HG03442 (cell line): ENCODE results near the gene FOXD2.

ENCODE experiments used
- ATAC-seq: cut with Tn5 transposase; IDR thresholded peaks from one replicate; pipeline ENCODE4 v1.9.1; 2021; ENCODE audit warnings: mild to moderate bottlenecking, moderate library complexity; ENCODE audit not compliant: unreplicated experiment

FOXD2 gene

GRCh38 chr1:47416319-47417169 lies 21.3 kb upstream of the FOXD2 start:
- no peak for ATAC-seq

- ATAC-seq: no peak
These were observed 20.4 kb upstream of the FOXD2 start for GRCh38 chr1:47417170-47418044.

- ATAC-seq: no peak
These were observed 19.7 kb upstream of the FOXD2 start for GRCh38 chr1:47418122-47418521.

DNA sequence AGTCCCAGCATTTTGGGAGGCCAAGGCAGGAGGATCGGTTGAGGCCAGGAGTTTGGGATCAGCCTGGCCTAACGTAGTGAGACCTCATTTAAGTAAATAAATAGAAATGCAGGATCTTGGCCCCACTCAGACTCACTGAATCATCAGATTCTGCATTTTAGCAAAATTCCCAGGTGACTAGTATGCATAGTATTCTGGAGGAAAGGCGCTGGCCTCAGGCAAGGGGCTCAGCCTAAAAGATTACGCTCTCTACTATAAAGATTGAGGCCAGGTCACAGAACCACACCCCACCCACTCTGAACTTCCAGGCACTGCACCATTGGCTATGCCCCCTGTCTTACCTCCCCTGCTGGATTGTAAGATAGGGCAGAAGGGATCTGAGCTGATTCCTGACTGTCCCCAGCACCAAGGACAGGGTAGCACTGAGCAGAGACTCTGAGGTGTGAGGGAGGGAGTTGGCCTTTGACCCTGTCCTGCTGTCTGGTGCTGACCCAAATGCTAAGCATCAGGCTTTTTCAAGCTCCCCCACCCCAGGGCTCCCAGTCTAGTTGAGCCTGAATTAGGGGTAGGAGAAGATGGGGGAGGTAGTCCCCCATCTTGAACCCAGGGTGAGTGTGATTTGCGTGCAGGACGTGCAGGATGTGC lies 19.0 kb upstream of the FOXD2 start:
- ATAC-seq: no peak

DNA sequence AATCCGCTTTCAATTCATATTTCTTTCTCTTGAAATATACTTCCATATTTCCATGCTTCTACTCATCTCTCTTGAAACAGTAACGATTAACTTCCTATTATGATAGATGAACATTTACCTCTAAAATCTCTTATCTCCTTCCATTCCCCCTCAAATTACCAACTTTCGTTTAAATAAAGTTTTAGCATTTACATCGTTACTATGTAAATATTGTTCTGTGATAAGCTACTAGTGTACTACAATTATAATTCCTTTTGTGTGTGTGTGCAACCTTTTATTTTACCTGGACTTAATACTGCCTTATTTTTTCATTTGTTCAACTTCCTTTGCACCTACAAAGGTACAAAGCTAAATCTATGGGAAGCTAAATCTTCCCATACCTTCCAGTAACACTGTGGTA lies 17.3 kb upstream of the FOXD2 start:
- no peak for ATAC-seq

DNA sequence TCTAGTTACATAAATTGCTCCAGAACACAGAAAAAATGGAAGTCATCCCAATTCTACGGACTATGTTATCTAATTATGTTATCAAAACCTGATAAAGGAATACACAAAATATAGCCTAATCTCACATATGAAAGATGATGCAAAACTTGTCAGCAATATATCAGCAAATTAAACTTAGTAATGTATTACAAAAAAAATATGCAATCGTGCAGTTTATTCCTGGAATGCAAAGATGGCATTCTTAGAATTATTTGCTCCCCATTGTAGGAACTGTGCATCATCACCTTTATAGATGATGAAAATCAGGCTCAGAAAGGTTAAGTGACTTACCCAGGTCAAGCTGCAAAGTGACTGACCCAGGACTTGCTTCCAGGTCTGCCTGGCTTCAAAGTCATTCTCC lies 14.0 kb upstream of the FOXD2 start:
- ATAC-seq: no peak

- ATAC-seq: no peak
These were observed 13.4 kb upstream of the FOXD2 start for GRCh38 chr1:47424336-47424982.

DNA sequence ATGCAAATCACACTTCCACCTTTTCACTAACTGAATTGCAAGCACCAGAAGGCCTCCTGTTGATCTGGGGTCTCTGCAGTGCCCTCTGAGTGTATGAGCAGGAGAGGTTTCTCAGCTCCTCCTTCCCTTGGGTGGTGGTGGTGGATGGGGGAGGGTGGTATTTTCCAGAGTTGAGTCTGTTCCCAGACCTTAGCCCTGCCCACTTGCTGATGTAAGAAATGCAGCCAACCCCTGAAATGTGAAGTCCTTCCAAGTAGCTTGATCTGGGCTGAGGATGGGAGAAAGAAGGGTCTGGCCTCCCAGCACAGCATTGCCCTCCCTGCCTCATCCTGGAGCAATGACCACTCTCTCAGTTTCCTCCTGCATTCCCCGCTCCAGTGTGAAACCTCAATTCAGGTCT lies 6.3 kb upstream of the FOXD2 start:
- no peak for ATAC-seq

DNA sequence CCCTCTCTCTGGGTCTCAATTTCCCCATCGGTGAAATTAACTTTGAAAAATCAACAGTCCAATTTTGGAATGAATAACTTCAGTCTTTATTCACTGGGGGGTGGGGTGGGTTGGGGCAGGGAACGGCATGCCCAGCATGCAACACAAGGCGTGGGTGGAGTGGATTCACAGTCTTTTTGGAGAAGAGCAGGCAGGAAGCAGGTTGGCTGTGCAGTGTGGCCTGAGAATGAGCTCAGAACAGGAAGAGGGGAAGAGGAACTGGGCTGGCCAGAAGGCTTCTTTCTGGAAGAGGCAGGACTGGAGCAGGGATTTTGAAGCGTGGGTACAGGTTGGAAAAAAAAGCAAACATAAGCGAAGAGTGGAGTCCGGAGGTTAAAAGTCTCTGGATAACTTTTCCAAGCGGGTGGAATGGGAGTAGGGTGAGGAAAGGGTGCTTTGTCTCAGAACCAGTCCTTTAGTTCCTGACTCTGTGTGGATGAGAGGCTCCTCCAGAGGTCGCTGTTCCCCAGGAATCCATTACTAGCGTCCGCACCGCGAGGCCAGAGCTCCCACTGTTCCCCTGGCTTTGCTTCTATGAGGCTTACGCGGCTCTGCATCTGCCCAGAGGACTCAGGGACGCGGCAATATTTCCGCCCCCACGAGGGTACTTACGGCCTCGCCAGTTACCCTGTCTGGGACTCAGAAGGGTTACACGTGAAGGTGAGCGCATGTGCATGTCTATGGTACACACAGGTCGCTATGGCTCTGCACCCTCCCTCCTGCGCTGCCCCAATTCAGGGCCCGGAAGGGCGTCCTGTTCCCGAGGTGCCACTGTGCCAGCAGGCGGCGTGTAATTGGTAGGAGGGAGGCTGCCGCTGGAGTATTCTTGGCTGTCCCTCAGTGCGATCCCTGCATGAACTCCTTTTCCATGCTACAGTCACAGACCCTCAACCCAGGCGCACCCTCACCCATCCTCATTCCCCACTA lies 5.5 kb upstream of the FOXD2 start:
- peak; percentile 33 for ATAC-seq

- no peak for ATAC-seq
These were observed 4.8 kb upstream of the FOXD2 start for GRCh38 chr1:47433037-47433421.

GRCh38 chr1:47433477-47434050 lies 4.3 kb upstream of the FOXD2 start:
- ATAC-seq: no peak

DNA sequence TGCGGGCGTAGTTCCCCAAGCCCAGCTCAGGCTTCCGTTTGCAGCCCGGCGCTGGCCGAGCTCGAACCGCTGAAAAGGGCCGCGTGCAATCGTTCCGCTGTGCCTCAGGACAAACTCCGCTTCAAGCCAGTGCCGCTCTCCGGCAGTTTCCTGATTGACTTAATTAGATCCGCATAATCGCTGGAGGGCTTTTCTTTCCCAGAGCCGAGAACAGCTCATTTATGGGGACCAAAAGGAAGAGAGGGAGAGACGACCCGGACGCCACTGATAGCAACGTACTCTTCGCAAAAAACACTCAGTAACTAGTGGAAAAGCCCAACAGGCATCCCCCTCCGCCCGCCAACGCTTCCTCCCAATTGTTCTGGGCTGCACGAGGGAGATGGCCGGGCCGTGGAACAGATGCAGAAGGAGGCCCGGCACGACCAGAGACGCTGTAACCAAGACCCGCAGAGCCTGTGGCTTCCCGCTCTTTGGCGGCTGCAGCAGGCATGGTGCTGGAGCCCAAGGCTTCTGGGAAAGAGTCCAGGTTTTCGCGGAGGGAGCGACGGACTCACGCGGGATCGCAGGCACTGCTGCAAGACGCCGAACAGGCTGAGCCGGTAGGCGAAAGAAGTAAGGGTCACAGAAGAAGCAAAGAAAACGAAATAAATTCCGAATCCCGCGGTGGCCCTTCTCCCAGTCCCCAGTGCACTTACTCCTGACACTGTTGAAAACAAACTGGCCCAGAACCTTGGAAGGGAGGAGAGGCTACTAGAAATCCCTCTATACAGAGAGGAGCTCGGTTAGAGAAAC lies 3.6 kb upstream of the FOXD2 start:
- no peak for ATAC-seq

GRCh38 chr1:47435506-47436303 lies 2.1 kb upstream of the FOXD2 start:
- no peak for ATAC-seq

- ATAC-seq: peak; percentile 37
These were observed 1.4 kb upstream of the FOXD2 start for GRCh38 chr1:47436304-47436978.

GRCh38 chr1:47436979-47437446 lies 831 bp upstream of the FOXD2 start:
- ATAC-seq: peak; percentile 9

DNA sequence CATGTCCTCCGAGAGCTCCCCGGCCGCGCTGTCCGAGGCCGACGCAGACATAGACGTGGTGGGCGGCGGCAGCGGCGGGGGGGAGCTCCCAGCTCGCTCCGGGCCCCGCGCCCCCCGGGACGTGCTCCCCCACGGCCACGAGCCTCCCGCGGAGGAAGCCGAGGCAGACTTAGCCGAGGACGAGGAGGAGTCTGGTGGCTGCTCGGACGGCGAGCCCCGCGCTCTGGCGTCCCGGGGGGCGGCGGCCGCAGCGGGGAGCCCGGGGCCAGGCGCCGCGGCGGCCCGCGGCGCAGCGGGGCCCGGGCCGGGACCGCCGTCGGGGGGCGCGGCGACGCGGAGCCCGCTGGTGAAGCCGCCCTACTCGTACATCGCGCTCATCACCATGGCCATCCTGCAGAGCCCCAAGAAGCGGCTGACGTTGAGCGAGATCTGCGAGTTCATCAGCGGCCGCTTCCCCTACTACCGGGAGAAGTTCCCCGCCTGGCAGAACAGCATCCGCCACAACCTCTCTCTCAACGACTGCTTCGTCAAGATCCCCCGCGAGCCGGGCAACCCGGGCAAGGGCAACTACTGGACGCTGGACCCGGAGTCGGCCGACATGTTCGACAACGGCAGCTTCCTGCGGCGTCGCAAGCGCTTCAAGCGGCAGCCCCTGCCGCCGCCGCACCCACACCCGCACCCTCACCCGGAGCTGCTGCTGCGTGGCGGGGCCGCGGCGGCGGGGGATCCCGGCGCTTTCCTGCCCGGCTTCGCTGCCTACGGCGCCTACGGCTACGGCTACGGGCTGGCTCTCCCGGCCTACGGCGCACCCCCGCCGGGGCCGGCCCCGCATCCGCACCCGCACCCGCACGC lies 547 bp downstream of the FOXD2 start:
- ATAC-seq: no peak
